ENCODE results near the gene TEPSIN. TPM values are rescaled to one million over a fixed set of nuclear protein-coding genes. Genes with fewer than 3 reads are reported as not detected.
"Not testable (repeated sequence)": the region's sequence is repeated elsewhere in the genome, so short reads cannot be mapped to it uniquely, and the experiment has no call there.

TEPSIN gene
- polyA plus RNA-seq, 3 donors = 23.2 to 30.7 (median 24.2) TPM

DNA sequence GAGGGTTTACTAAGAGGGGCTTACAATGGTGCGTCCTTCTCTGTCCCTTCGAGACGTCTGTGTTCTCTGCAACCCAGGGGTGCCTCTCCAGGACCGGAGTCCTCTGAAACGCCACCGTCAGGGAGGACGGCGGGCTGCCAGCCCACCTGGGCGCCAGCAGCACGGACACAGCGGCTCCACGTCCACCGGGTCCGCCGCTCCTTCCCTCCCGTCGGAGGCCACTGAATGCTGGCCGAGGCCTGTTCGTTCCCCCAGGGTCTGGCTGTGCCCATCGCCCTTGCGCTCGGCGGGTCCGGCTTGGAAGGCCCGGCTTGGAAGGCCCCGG, 403 bp downstream of the TEPSIN start:
- no peak for DNase-seq

GRCh38 chr17:81237591-81238489, 1.0 kb downstream of the TEPSIN start:
- DNase-seq = no peak

- no peak for DNase-seq
Measured at GRCh38 chr17:81236784-81237183, 2.1 kb downstream of the TEPSIN start.

- no peak for DNase-seq
Measured at GRCh38 chr17:81235822-81236740, 2.8 kb downstream of the TEPSIN start.

DNA sequence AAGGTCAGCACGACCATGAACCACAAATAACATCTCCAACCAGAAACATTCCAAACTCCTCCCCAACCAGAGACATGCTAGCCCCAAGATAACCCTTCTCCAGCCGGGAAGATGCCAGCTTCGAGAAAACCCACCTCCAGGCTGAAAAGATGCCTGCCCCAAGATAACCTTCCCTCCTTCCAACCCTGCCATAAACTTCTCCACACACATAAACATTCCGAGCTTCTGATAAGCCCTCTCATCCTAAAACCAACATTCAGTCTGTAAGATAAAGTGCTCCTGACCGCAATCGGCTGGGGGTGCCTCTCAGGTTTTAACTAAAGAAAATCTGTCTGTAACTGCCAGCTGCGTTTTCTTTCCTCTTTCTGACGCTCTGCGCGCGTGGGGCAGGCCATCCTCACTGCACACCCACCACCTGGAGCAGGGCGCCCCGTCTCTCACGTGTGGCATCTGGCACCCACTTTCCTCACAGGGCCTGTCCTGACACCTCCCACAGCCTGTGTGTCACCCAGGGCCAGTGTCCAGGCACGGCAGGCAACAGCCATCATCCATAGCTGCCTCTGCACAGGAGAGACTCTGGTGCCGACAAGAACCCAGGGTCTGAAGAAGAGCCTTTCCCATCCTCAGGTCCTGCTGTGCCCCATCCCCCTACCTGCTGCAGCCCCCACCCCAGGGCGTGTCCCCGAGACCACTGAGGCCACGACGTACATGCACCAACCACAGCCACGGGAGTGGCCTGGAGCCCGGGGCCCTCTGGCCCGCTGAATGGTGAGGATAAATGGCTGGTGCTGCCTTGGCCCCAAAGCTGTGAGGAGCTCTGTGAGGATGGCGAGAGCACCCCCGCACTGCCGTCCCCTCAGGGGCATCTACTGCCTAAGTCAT, 3.7 kb downstream of the TEPSIN start:
- no peak for DNase-seq

- no peak for DNase-seq
Measured at GRCh38 chr17:81234506-81234855, 4.4 kb downstream of the TEPSIN start.

DNA sequence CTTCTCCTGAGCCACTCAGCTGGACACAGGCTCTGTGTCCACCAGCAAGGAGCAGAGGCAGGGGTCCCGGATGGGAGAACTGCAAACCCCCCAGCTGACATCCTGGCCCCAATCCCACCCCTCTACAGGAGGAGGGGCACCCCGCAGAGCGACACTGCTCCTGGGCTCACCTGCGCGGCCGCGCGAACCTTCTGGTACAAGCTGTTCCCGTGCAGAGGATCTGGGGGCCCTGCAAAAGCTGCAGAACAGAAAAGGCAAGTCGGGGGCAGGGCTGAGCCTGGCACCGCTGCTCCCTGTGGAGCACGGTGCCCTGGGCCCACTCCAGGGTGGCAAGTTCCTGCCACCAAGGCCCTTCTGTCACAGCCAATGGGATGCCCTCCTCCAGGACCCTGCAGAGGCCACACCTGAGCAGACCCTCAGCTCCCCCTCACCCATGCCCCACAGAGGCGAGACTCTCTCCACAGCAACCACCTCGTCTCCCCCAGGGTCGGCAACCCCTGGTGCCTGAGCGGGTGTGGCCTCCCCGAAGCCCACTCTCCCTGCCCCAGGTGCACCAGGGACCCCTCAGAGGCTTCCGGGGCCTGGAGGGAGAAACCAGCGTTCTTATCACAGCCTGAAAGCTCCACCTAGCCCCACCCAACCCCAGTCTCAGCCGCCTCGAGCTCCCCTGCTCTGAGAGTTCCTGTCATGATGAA, 4.9 kb downstream of the TEPSIN start:
- no peak for DNase-seq

DNA sequence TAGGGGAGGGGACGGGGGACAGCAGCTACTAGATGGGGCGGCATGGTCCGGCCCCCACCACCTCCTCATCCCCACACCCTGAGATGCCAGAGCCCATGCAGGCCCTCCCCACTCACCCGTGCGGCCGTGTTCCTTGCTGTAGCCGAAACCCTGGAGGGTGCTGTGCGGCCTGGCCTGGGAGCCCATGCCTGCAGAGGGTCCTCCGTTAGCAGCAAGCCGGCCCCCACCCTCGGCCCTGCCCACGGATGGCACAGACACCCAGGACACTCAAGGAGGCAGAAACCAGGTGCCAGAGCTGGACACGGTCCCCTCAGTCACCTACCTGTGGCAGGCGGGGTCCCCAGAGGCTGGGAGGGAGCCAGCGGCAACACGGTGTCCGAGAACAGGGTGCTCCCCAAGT, 5.5 kb downstream of the TEPSIN start:
- no peak for DNase-seq

- no peak for DNase-seq
Measured at GRCh38 chr17:81232616-81233241, 6.1 kb downstream of the TEPSIN start.

- no peak for DNase-seq
Measured at GRCh38 chr17:81231766-81232581, 6.9 kb downstream of the TEPSIN start.

- no peak for DNase-seq
Measured at GRCh38 chr17:81231121-81231645, 7.7 kb downstream of the TEPSIN start.

DNA sequence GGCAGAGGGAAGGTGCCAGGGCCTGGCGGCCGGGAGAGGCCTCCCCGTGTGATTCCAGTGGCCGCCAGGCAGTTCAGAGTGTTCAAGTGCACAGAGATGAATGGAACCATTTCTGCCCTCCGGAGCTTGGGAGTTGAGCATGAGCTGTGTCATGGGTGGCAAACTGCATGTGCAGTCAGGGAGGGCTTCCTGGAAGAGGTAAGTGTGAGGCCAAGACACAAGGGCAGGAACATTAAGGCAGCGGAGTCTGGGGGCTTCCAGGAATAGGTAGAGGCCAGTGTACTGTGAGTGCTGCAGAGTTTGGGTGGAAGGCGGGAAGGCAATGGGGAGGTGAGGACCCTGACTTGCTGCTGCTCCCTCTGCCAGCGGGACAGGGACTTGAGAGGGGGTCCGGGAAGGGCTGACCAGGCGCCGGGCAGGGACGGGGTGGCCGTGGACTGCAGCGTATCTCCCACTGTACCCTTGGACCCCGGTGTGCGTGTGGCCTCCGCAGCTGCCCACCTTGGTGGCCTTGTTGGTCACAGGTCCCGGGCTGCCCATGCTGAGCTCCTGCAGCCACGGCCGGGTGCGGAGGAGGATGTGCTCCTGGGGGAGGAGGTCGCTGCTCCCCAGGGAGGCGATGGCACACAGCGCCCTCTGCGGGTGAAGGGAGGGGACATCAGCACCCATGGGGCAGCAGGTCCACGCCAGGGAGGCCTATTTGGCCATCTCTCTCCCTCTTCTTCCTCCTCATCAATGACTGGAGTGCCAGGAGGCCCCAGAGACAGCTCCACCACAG, 8.6 kb downstream of the TEPSIN start:
- DNase-seq = no peak

DNA sequence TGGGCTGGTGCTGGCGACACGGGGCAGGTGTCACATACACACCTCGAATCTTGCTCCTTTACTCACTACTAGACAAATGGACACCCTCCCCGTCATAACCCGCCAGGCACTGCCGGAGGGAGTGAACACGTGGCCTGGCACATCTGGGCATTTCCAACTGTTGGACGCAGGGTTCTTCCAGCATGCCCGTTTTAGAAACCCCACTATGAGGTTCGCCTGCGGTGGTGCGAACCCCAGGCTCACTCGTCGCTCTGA, 9.3 kb downstream of the TEPSIN start:
- DNase-seq = no peak

DNA sequence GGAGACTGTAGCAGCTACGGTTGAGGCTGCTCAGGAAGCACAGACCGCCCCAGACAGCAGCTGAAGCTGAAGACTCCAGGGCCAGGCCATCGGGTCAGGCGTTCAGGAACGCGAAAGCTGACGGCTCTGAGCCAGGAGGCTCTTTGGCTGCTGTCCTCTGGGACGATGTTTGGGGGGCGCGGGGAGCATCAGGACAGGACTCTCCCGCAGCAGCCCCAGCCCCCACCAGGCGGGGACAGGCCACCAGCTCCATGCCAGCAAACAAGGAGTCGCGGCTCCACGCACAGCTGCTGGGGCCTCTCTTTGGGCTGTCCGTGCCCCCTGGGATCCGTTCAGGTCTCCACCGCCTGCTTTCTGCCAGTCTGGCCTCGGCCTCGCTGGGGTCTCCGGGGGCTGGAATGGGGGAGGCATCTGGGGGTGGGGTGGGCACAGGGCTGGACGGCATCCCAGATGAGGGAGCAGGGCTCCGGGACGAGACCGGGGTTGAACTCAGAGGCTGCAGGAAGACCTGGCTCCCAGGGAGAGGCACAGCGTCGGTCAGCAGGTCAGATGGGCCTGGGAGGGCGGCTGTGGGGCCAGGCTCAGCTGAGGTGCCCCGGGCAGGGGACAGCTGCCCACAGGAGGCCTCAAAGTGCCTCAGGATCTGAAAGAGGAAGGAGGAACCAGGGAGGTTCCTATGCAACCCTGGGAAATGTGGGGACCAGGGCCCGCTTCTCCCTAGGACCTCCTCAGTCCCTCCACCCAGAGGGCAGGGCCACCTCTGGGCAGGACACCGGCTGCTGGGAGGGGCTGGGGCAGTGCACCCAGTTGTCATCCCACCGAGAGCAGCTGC, 9.8 kb downstream of the TEPSIN start:
- DNase-seq = no peak

DNA sequence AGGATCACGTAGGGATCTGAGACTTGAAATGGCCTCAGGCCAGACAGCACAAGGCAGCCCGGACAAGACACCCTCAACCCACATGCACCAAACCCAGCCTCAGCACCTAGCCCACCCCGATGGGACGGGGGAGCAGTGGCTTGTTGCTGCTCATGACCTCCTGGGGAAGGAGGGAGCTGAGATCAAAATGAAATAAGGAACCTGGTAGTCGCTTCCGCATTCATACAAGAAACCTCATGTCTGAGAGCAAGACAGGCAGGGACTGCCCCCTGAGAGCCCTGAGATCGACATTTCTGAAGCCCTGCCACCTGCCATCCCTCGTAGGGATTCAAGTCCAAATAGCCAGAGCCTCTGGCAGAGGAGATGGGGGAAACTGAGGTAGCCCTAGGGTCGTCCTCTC, 10.4 kb downstream of the TEPSIN start:
- no peak for DNase-seq

- DNase-seq = not testable (repeated sequence)
Measured at GRCh38 chr17:81227630-81228029, 11.2 kb downstream of the TEPSIN start.

GRCh38 chr17:81223762-81224130, 15.1 kb downstream of the TEPSIN start:
- DNase-seq = no peak

Data from renal pelvis (tissue), 4 donors.